Esophagus muscularis mucosa (tissue), 4 donors: Measurements from ENCODE around the gene MATN3.

Experiments
- EP300 ChIP-seq: sonication (generic); formaldehyde crosslinking; IDR thresholded peaks from one replicate; pipeline ENCODE4 v1.6.1; 2017; ENCODE audit warnings: antibody characterized with exemption
- POLR2A ChIP-seq: fragments of 450-650 bp; IDR thresholded peaks from one replicate; pipeline ENCODE4 v1.6.1; 2017; ENCODE audit warnings: antibody characterized with exemption, moderate library complexity, mild to moderate bottlenecking, low read depth
- POLR2AphosphoS5 ChIP-seq, 2 donors: sonication (generic); formaldehyde crosslinking; IDR thresholded peaks; one replicate each; pipeline ENCODE4 v1.6.1; 2017; ENCODE audit warnings: antibody characterized with exemption in 2 of 2
- TF ChIP-seq, protein P1 (sequence below), 3 experiments: fragments of 200-600 bp in 2 of 3; fragments of 450-650 bp in 1 of 3; sonication (generic) in 2 of 3; IDR thresholded peaks; one replicate each; pipeline ENCODE4 v1.5.1; 2017 to 2019; ENCODE audit warnings: antibody characterized with exemption in 3 of 3, mild to moderate bottlenecking in 2 of 3, moderate library complexity in 1 of 3

GRCh38 chr2:19947184-19947940, 65.1 kb downstream of the MATN3 start:
- TF ChIP-seq, protein P1, sequence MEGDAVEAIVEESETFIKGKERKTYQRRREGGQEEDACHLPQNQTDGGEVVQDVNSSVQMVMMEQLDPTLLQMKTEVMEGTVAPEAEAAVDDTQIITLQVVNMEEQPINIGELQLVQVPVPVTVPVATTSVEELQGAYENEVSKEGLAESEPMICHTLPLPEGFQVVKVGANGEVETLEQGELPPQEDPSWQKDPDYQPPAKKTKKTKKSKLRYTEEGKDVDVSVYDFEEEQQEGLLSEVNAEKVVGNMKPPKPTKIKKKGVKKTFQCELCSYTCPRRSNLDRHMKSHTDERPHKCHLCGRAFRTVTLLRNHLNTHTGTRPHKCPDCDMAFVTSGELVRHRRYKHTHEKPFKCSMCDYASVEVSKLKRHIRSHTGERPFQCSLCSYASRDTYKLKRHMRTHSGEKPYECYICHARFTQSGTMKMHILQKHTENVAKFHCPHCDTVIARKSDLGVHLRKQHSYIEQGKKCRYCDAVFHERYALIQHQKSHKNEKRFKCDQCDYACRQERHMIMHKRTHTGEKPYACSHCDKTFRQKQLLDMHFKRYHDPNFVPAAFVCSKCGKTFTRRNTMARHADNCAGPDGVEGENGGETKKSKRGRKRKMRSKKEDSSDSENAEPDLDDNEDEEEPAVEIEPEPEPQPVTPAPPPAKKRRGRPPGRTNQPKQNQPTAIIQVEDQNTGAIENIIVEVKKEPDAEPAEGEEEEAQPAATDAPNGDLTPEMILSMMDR (IDR thresholded peaks at IDR 0.05): no peak
- TF ChIP-seq POLR2AphosphoS5 (IDR thresholded peaks at IDR 0.05): no peak
- TF ChIP-seq POLR2A: no peak
- no peak for TF ChIP-seq EP300
